ENCODE data around the gene MLST8.
"Not testable (repeated sequence)": the region's sequence is repeated elsewhere in the genome, so short reads cannot be mapped to it uniquely, and the experiment has no call there.

MLST8 gene

DNA sequence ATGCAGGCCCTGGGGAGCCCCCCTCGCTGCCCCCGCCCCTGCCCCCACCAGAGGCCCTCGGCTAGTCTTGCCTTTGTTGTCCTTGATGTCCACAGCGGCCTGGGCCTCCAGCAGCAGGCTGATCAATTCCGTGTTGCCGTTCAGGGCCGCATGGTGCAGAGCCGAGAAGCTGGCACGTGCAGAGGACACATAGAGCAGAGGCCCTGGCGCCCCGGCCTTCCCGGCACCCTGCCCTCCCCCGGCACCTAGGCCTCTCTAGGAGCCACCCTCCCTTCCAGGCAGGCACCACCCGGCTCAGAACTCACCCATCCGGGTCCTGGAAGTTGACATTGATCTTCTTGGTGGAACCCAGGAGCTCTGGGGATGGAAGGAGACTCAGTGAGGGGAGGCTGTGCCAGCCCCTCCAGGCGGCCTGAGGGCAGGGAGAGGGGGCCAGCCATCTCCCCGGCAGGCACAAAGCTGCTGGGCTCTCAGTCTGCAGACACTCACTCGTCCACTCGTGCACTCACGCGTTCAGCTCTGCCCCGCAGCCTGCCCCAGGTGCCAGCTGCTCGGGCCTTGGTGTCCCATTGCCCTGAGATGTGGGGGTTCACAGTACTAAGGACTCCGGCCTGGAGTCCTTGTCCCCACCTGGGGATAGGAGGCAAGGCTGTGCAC, 15.1 kb upstream of the MLST8 start:
- DNase-seq (ENCODE audit: low spot score) = no peak

DNA sequence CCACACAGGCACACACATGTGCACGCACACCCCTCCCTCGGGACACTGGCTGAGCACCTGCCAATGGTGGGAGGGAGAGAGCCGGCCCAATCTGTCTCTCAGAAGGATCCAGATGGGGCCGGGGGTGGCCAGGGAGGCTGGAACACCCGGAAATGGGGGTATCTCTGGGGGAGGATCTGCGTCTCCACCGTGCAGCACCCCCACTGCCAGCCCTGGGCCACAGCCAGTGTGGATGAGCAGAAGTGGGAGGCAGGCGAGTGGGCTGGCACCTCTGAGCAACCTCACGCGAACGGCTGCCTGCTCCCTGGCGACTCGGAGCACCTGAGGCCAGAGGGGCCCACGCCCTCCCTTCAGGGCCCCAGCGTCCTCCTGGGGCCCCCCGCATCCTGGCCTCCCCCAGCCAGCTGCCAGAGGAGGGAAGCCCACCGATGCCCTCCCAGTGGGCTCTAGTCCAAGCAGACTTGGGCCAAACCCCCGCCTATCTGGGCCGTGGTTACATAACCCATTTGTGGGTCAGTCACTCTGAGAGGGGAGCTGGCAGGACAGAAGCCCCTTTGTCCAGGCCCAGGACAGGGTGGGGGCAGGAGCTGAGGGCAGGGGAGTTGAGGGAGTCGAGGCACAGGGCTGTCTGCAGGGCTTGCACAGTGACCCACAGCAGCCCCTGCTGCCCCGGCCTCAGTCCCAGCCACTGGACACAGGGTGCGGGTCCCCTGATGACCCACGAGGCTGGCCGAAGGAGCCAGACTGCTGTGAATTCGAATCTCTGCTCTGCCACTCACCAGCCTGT, 14.4 kb upstream of the MLST8 start:
- no peak for DNase-seq (ENCODE audit: low spot score)

DNA sequence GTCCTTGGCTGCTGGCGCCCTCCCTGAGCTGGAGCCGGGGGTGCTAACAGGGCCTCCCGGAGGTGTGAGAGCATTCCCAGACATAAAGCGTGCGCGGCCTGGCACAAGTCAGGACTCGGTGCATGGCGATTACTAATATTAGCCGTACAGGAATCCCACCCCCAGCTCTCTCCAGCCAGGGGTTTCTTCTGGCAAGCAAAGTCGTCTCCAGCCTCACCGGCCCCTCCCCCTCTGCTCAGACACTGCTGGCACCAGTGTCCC, 13.9 kb upstream of the MLST8 start:
- no peak for DNase-seq (ENCODE audit: low spot score)

DNA sequence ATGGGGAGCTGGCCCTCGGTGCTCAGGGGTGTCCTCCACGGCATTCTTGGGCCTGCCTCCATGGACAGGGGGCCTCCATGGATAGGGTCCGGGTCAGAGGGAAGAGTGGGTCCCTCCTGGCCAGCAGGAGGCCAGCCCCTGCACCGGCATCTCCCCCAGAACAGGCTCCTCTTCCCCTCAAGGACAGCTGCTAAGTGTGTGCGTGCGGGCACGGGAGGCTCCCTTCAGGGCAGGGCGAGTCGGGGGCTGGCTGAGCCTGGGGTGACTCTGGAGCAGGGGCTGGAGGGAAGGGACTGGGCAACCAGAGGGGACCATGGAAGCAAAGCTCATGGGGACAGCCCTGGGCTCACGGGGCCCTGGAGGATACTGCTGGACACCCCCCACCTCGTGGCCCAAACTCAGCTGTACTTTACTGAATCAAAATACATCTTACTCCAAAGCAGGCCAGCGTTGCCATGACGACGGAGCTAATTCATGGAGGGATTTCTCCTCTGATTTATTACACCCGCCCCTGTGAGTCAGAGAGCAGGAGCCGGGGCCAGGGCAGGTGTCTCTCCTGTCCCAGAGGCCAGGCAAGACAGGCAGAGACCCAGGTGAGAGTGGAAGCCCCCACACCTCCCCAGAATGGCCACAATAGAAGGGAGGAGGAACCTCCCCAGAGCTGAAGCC, 11.0 kb upstream of the MLST8 start:
- DNase-seq (ENCODE audit: low spot score) = no peak

DNA sequence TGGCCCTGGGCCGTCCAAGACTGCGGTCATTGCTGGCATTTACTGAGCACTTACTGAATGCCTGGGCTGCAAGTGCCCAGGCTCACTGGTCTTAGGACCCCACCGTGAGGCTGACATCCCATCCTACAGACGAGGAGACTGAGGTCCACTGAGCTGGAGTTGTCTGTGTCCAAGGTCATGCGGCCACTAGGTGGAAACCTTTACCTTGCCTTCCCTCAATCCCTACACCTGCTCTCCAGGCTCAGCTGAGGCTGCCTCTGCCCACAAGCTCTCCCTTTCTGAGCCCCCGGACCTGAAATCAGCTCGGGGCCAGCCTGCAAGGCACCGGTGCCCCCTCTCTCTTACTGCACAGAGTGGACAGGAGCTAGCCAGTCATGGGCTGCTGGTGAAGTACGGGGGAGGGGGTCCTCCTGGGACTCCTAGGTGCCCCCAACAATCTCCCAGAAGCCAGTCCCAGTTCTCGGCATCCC, 10.4 kb upstream of the MLST8 start:
- no peak for DNase-seq (ENCODE audit: low spot score)

DNA sequence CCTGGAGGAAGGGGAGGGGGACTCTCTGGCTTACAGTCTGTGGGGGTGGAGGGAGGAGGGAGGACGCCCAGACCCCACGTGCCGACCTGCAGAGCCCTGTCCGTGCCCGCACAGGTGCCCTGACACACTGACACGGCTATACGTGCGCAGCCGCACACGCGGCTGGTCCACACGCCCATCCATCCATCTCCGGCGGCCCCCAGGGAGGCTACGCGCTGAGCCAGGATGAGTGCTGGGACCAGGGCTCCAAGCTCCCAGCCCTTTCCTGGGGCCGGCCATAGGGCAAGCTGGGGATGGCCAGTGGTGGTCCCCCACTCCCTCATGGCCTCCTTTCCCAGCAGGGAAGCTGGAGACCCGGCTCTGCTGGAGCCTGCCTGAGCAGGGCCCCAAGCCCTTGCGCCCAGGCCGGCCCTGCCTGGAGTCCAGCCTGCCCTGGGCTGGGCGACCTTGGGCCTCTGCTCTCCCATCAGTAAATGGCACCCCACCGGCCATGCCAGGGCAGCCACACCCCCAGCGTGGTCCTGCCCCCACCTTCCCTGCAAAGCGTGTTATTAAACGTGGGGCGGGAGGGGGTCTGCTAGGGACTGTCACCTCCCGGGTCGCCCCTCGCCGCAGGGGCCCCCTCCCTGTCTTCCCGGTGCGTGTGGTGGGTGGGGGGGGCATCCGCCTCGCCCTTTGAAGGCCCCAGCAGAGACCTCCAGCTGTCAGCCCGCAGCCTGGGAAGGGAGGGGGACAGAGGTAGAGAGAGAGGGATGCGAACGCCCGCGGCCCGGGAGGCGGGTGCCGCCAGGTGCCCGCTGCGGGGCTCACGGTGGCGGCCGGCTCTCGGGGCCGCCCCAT, 9.7 kb upstream of the MLST8 start:
- DNase-seq (ENCODE audit: low spot score) = no peak

DNA sequence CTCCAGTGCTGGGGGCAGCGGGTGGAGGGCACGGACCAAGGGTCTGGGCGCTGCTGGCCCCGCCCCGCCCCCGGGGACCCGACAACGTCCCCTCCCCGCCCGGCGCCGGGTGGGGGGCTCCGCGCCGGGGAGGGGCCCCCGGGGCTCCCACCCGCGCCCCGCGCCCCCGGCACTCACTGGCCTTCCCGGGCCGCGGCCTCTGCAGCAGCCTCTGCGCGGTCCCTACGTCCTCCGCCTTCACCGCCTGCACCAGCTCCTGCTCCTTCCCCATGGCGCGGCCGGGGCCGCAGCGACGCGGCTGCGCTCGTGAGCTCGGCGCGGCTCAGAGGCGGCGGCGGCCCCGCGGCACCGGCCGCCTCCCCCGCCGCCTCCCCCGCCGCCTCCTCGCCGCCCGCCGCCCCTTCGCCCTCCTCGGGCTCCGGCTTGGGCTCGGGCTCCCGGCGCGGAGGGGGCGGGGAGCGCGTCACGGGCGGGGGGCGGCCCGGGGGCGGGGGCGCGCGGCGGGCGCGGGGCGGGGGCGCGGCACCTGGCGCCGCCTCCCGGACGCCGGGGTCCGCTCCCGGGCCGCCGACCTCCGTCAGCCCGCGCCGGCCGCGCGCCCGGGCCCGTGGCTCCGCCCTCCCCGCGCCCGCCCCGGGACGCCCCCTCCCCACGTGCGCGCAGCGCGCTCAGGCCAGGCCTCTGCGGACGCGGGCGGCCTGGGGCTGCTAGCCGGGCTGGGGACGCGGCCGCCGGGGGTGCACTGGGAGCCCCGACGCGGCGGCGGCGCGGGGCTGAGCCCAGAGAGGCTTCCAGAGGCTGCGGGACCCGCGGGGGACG, 8.9 kb upstream of the MLST8 start, which contains the start of gene CASKIN1:
Gene CASKIN1 (minus strand): TSS at position 444 of the 819 bp plus-strand sequence. CDS start 173 bp downstream, at position 271.
- no peak for DNase-seq (ENCODE audit: low spot score)

DNA sequence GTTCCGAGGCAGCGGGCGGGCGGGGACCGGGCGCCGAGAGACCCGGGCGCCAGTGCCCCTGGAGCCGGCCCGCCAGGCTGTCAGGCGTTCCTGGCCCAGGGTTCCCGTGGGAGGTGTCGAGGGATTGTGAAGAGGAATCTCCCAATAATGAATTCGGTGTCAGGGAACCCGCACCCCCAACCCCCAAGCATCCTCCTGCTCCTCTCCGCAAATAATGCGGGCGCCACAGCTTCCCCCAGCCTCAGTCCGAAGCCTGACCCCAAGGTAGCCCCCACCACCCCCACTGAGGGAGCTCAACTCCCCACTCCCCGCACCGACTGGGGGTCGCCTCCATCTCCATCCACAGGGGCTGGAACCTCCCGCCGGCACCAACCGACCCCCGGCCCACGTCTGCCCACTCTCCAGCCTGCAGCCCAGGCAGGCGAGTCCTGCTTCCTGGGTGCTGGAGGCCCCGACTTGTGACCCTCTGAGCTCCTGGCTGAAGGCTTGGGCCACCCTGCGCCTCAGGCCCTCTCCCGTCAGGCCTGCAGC, 8.2 kb upstream of the MLST8 start:
- no peak for DNase-seq (ENCODE audit: low spot score)

DNA sequence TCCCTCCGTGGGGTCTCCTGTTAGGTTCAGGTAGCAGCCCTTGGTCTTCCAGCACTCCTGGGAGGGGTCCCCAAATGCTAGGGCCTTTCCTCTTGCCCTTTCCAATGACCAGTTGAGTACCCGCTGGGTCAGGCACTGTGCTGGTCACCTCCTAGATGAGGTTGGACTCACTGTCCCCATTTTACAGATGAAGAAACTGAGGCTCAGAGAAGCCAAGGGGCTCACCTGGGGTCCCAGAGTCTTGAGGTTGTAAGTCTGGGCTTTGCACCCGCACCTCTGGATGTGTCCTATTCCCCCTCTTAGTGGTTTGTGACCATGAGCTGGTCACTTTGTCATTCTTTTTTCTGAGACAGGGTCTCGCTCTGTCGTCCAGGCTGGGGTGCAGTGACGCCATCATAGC, 7.5 kb upstream of the MLST8 start:
- no peak for DNase-seq (ENCODE audit: low spot score)

DNA sequence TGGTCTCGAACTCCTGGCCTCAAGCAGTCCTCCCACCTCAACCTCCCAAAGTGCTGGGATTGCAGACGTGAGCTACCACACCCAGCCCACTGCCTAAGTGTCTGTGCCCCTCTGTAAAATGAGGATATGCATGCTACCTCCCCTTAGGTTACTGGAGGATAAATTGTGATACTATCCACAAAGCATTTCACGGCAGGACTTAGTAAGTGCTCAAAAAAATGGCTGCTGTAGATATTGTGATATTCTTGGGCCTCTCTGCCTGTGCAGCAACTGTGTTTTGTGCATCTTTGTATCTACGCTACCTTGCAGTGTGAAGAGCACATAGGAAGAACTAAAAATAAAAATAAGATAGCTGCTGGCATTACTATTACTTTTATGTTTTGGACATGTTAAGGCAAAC, 7.0 kb upstream of the MLST8 start:
- DNase-seq (ENCODE audit: low spot score) = no peak

DNA sequence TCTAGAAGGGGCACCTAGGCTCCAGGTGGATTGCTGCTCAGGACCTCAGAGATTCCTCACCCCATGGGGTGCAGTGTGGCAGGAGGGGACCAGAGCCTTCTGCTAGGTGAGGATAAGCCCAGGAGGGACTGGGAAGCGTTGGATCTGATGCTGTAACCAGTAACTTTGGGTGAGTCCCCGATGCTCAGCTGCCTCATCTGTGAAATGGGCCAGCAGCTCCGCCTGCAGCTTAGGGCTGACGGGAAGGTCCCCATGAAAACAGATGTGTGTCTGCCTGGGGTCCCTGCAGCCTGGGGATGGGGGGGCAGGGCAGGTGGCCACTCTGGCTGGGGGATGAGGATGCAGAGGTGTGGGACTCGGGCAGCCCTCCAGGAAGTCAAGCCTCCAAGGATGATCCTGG, 6.2 kb upstream of the MLST8 start:
- DNase-seq (ENCODE audit: low spot score) = no peak

DNA sequence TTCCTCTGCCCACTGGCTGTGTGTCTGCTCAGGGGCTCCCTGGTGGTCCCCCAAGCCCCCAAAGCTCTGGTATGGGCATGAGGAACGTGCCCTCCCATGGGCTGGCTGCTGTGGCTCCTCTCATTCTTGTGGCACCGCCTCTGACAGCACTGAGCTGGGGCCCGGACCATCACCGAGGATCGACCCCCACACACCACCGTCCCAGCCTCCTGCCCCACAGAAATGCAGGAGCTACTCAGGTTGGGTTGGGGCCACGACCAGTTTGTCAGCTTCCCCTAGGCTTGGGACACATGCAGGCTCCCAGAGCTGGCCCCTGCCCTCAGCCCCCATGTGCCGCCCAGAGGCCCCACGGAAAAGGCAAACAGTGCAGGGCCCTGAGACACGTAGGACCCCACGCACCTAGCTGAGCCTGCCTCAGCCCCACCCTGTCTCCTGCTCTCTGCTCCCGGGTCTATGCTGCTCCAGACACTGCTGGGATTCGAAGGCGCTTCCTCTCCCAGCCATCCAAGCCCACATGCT, 5.6 kb upstream of the MLST8 start:
- no peak for DNase-seq (ENCODE audit: low spot score)

DNA sequence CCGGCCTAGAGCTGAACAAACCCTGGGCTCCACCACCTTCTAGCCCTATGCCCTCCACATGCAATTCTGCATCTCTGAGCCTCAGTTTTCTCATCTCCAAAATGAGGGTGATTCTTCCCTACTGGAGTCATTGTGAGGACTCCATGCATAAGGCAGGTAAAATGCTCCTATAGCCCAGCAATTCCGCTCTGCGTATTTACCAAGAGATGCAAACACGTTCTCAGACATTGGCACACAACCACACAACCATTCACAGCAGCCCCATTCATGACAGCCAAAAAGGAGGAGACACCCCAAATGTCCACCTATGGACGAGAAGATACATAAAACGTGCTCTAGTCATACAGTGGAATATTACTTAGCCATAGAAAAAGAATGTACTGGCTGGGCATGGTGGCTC, 4.9 kb upstream of the MLST8 start:
- no peak for DNase-seq (ENCODE audit: low spot score)

DNA sequence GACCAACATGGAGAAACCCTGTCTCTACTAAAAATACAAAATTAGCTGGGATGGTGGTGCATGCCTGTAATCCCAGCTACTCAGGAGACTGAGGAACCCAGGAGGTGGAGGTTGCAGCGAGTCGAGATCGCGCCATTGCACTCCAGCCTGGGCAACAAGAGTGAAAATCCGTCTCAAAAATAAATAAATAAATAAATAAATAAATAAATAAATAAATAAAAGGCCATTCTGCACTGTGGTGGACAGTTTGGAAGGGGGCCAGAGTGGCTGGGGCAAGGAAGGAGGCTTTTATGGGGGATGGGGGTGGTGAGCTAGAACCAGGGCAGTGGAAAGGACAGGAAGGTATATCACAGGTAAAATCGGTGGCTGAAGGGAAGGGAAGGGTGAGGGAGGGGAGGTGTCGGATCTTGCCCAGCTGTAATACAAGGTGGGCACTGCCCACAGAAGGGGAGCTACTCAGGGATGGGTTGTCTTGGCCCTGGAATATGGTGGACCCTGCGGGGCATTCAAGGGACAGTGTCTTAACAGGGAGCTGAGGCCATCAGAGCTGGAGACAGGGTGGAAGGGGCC, 2.0 kb upstream of the MLST8 start:
- DNase-seq (ENCODE audit: low spot score) = not testable (repeated sequence)

DNA sequence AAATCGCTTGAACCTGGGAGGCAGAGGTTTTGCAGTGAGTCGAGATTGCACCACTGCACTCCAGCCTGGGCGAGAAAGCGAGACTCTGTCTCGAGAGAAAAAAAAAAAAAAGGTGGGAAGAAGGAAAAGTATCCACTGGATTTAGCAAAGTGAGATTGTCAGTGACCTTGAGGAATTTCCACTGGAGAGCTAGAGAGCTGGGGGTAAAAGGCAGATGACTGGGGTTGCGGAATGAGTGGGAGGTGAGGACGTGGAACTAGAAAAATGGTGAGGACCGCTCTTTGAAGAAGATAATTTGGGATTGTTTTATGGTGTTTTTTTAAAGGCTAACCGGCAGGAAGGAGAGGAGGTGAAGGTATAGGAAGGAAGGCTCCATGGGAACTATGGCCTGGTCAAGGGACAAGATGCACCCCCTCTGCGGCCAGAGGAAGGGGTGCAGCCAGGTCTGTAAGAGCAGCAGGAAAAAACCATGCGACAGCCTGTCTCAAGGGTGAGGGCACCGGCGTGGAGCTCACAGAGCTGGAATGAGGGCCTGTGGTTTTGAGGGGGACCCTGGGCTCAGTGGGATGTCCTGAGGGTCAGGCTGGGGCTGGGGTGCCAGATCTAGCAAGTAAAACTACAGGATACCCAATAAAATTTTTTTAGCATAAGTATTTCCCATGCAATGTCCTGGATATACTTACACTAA, 694 bp upstream of the MLST8 start:
- DNase-seq (ENCODE audit: low spot score) = no peak

DNA sequence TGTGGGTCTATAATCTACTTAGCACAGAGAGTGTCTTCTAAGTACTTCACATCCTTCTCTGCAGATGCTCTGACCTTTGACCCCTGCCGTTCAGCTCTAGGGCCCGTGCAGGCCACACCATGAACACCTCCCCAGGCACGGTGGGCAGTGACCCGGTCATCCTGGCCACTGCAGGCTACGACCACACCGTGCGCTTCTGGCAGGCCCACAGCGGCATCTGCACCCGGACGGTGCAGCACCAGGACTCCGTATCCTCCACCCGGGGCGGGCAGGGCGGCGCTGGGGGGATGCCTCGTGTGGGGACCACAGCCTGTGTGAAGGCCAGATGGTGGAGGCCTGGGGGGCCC, 686 bp downstream of the MLST8 start:
- DNase-seq (ENCODE audit: low spot score) = no peak

DNA sequence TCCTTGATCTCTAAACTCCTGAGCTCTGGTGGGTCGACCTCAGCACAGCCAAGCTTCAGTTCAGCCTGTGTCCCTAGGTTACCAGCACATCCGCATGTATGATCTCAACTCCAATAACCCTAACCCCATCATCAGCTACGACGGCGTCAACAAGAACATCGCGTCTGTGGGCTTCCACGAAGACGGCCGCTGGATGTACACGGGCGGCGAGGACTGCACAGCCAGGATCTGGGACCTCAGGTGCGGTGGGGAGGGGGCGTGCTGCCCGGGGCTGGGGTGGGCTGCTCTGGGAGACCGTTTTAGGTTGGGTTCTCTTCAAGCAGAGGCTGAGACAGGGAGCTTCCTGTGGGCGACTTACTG, 1.1 kb downstream of the MLST8 start:
- DNase-seq (ENCODE audit: low spot score) = no peak

DNA sequence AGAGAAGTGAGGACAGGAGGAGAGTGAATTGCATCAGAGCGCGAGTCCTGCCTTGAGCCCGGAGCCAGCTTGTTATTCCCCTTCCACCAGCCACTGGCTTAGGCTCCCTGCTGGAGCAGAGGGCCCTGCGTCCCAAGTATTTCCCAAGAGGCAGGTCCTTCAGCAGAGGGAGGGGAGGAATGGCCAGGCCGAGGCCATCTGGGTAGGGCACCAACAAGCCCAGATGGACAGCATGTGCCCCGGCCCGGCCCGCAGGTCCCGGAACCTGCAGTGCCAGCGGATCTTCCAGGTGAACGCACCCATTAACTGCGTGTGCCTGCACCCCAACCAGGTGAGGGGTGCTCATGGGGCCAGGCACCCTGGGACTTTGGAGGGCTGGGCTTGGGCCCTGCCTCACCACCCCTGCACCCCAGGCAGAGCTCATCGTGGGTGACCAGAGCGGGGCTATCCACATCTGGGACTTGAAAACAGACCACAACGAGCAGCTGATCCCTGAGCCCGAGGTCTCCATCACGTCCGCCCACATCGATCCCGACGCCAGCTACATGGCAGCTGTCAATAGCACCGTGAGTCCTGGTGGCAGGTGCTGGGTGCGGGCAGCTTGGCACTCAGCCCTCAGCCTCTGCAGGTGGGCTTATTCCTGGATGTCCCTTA, 1.7 kb downstream of the MLST8 start:
- no peak for DNase-seq (ENCODE audit: low spot score)

DNA sequence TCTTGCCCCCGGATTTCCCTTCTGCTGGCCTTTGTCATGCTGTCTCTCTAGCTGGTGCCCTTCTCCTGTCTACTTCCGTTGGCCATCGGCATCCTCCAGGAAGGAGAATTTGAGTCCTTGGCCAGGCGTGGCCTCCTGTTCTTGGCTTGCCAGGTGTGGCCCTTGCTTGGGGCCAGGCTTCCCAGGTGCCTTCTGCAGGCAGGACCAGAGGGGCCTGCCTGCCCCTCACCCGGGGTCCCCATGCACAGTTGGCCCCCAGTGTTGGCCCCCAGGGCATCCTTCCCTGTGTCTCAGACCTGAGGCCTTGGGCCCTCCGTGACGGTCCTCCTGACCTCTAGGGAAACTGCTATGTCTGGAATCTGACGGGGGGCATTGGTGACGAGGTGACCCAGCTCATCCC, 2.6 kb downstream of the MLST8 start:
- no peak for DNase-seq (ENCODE audit: low spot score)

DNA sequence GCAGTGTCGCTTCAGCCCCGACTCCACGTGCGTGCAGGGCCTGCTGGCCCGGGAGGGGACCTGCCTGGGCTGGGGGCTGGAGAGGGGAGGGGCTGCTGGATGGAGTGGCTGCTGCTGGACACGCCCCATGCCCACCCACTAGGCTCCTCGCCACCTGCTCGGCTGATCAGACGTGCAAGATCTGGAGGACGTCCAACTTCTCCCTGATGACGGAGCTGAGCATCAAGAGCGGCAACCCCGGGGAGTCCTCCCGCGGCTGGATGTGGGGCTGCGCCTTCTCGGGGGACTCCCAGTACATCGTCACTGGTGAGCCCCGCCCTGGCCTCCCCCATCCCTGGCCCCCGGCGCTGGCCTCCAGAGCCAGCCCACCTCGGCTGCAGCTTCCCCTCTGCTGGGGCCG, 3.1 kb downstream of the MLST8 start:
- DNase-seq (ENCODE audit: low spot score) = no peak
